GM18870 (cell line): ENCODE results near the gene PRRC2B.
"Not testable (repeated sequence)": the region's sequence is repeated elsewhere in the genome, so short reads cannot be mapped to it uniquely, and the experiment has no call there.

ENCODE experiments used
- ATAC-seq: cut with Tn5 transposase; IDR thresholded peaks from one replicate; pipeline ENCODE4 v1.9.1; 2021; ENCODE audit warnings: moderate library complexity; ENCODE audit not compliant: unreplicated experiment

The PRRC2B gene

GRCh38 chr9:131505012-131505411, 111.1 kb downstream of the PRRC2B start:
- ATAC-seq, result no peak

GRCh38 chr9:131511416-131511815, 117.5 kb downstream of the PRRC2B start:
- ATAC-seq, result no peak

GRCh38 chr9:131511880-131512279, 118.0 kb downstream of the PRRC2B start:
- ATAC-seq, result no peak

GRCh38 chr9:131513177-131513576, 119.3 kb downstream of the PRRC2B start:
- no peak for ATAC-seq

- not testable (repeated sequence) for ATAC-seq
These were observed 121.7 kb downstream of the PRRC2B start for GRCh38 chr9:131515559-131516031.

GRCh38 chr9:131516100-131516499, 122.2 kb downstream of the PRRC2B start:
- no peak for ATAC-seq

- no peak for ATAC-seq
These were observed 123.0 kb downstream of the PRRC2B start for GRCh38 chr9:131516930-131517329.

- no peak for ATAC-seq
These were observed 123.9 kb downstream of the PRRC2B start for GRCh38 chr9:131517761-131518190.

GRCh38 chr9:131518553-131518952, 124.7 kb downstream of the PRRC2B start:
- no peak for ATAC-seq

GRCh38 chr9:131520503-131520902, 126.6 kb downstream of the PRRC2B start:
- ATAC-seq, result no peak

- ATAC-seq, result no peak
These were observed 127.3 kb downstream of the PRRC2B start for GRCh38 chr9:131521203-131521602.

- ATAC-seq, result no peak
These were observed 127.9 kb downstream of the PRRC2B start for GRCh38 chr9:131521822-131522221.

GRCh38 chr9:131522257-131523085, 128.6 kb downstream of the PRRC2B start:
- ATAC-seq, result no peak

GRCh38 chr9:131523086-131523388, 129.2 kb downstream of the PRRC2B start:
- ATAC-seq, result no peak

- no peak for ATAC-seq
These were observed 129.9 kb downstream of the PRRC2B start for GRCh38 chr9:131523451-131524435.

GRCh38 chr9:131524665-131525315, 130.9 kb downstream of the PRRC2B start:
- ATAC-seq, result no peak

- ATAC-seq, result no peak
These were observed 132.0 kb downstream of the PRRC2B start for GRCh38 chr9:131525643-131526565.

GRCh38 chr9:131528186-131528585, 134.3 kb downstream of the PRRC2B start:
- ATAC-seq, result no peak

GRCh38 chr9:131528886-131529505, 135.1 kb downstream of the PRRC2B start:
- no peak for ATAC-seq
